ENCODE results near the gene MTMR2.

Gene MTMR2

DNA sequence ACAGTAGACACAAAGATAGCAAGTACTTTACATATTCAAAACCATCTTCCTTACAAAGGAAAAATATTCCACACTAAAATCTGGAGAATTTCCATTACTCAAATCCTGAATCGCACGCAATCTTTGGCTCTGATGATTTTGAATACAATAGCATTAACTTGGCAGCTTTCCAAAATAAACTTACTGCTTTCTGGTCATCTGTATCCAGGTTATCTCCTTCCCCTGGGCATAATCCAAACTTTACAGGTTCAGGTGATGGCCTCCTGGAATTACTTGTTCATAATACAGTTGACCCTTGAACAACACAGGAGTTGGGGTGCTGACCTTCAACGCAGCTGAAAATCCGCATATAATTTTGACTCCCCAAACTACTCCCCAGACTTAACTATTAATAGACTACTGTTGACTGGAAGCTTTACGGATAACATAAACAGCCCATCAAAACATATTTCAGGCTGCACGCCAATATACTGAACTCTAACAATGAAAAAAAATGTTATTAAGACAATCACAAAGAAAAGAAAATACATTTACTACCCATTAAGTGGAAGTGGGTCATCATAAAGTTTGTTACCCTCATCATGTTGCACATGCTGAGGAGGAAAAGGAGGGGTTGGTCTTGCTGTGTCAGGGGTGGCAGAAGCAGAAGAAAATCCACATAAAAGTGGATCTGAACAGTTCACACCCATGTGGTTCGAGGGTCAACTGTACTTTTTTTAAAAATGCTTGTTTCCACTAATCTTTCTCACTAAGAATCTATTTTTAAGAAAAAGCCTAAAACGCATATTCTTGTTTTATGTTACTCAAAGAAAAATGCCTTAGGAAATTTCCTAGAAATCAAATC is 6.5 kb downstream of the MTMR2 start:
- DNase-seq: no peak

DNA sequence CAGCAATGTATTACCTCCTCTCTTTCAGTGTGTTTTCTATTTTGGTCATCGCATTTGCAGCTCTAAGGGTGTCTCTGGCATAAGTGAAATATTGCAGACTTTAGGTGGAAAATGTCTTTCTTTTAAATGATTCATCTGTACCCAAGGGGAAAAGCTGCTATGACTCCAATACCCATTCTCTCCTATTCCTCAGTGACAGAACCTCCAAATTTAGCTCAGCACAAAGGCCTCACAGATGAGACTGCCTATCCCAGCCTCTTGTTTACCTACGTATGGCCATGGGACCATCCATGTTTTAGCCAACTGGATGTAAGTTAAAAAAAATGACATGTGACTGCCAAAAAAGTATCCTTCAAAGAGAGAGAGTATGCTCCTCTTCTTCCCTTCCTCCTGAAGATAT is 7.9 kb downstream of the MTMR2 start:
- no peak for DNase-seq

GRCh38 chr11:95915051-95915450 is 8.9 kb downstream of the MTMR2 start:
- DNase-seq: no peak

DNA sequence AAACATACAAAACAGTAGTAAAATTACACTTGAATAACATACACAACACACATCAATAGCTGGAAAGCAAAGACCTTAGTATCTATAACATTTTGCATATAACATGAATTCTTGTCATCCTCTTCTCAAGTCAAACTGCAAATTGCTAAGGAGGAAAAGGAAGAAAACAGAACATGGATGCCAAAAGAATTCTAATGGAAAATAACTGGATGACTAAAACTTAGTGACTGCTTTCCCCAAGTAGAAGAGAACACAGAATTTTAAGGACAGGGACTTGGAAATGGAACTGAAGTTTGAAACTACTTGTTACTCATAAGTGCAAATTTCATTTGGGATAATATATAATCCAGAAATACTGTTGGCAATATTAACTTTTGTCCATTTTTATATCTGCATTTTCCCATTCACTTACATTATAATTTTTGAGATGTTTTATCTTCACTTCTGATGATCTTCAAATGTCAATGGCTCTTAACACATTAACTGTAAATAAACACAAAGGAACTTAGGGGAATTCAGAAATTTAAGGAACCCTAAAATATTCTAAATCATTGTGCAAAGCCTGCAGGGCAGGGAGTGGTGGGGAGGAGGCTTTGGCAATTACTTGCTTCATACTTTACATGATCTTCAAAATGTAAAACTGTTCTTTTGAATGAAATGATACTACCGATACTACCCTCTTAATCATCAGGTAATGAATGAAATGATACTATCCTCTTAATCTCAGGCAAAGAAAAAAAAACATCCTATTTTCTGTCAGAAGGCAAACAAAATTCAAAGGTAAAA is 9.9 kb downstream of the MTMR2 start:
- DNase-seq: no peak

DNA sequence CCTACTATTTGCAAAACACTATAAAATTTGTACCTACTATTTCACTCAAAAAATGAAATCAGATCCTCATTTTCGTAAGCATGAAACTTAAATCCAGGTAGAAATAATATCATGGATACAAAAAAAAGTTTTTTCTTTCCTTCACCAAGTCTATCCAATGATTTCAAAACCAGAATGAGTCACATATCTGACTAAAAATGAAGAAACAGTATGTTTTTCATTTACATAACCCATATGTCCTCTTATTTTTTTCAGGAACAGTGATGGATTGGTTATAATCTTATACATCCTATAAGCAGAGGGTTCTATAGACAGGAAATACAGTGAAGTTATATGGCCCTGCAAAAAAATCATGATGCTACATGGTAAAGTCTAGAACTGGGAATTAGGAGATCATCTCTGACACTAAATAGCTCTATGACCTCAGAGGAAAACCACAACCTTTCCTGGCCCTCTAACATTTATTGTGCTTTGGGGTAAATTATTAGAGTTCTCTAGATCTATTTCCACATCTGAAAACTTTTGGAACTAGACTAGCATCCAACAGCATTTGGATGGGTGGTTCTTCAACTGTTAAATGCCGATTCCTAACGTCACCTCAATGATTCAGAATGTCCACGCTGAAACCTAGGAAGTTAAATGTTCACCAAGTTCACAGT is 10.9 kb downstream of the MTMR2 start:
- no peak for DNase-seq

DNA sequence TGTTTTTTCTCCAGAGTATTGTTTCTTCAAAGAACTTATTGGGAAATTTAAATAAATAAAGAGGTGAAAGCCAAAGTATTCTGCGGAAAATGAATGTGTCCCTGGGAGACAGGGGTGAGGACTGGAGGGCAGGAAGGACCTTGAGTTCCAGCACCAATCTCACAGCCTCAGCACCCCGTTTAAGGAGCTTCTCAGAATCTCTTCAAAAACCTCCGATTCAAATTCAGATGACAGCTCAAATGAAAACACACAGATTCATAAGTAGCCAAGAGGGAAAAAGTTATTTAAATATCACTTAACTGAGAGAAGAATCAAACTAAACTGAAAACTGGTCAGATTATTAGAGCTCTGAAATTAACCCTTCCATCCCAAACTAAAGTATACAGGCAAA is 12.5 kb downstream of the MTMR2 start:
- no peak for DNase-seq

- no peak for DNase-seq
Measured at GRCh38 chr11:95910638-95911368, 13.1 kb downstream of the MTMR2 start.

DNA sequence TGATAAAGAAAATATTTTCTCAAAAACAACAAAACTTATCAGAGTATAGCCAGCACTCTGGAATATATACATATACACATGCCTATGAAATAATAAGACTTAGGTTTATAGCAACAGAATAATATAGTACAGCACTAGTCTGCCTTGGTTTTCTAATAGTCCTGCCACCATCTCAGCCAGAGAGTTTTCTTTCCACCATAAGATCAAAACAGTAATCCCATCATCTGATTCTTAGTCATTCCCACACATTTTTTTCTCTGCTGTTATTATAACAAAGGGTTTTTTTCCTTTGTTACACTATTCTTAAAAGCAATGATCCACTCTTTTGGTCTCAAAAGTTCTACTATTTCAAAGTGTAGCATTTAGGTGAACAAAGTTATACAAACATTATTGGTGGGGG is 15.1 kb downstream of the MTMR2 start:
- DNase-seq: no peak

DNA sequence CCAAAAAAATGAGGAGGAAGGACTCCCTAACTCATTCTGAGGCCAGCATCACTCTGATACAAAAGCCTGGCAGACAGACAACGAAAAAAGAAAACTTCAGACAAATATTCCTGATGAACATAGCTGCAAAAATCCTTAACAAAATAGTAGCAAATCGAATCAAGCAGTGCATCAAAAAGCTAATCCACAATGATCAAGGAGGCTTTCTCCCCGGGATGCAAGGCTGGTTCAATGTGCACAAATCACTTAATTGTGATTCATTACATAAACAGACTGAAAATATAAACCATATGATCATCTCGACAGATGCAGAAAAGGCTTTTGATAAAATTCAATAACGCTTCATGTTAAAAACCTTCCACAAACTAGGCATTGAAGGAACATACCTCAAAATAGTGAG is 16.4 kb downstream of the MTMR2 start:
- no peak for DNase-seq

- no peak for DNase-seq
Measured at GRCh38 chr11:95904009-95904650, 19.8 kb downstream of the MTMR2 start.

DNA sequence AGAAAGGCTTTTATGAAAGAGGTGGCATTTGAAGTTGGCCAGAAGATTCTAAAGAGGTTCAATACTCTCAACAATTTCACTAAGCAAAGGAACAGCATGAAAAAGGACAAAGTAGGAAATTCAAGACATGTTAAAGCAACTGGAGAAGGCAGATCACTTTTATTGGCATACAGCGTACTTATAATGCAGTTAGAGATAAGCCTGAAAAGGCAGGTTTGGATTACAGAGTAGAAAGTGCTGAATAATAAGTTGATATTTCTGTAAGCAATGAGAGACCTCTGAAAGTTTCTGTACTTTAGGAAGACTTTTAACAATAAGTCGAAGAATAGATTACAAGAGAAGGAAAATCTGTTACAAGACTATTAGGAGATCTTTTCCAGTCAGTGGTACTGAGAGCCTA is 25.1 kb downstream of the MTMR2 start:
- DNase-seq: no peak

DNA sequence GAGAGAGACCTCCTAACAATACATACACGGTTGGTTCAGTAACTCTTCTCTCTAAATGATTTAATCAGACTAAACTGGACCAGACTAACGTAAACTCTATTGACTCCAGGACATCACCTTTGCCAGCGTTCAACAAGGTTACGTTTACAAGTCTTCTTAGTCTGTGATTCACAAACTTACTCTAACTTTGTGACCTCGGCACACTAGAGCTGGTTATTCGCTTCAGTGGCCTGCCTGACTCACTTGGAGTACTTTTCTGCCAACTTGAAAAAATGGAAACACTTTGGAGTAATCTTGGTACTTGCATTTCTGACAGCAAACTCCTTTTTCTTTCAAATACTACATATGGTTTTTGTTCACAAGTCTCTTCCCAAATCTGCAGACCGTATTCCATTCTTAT is 26.2 kb downstream of the MTMR2 start:
- no peak for DNase-seq

DNA sequence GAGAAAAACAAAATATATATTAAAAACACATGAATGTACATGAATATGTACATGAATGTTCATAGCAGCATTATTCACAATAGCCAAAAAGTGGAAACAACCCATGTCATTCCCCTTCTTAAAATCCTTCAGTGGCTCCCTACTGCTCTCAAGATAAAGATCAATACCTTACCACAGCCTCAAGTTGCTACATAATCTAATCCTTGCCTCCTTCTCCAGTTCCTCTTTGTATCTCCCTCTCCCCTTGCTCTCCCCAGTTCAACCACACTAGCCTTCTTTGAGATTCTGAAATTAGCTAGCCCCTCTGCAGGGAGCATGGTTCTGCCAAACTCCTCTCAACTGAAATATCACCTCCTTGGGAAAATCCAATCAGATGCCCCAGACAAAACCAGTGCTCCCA is 28.1 kb downstream of the MTMR2 start:
- no peak for DNase-seq

DNA sequence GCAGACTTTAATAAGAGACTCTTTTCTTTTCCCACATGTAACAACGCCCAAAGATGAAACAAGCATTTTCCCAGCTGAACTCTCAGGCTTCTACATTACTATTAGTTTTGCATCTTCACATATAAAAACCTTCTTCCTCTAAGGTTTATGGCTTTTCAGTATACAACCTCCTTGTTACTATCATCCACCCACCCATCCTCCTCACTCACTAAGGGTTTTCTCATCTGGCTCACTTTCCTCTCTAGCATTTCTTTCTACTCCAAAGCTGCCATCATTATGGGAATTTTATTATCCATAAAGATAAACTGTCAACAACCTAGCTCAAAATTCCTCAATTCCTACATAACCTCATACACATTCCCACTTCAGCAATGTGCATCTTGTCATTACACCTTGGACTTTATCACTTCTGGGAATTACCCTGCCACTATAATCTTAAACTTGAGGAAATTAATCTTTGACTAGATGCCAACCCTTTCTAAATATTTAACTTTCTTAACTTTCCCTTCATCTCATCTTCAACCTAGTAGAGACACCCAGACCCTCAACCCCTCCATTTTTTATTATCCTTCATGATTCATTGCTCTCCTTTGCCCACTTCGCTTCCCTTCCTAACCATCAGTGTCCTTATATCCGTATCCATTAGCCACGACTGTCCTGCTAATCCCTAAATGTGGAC is 30.9 kb downstream of the MTMR2 start:
- no peak for DNase-seq

- no peak for DNase-seq
Measured at GRCh38 chr11:95892492-95892891, 31.4 kb downstream of the MTMR2 start.

DNA sequence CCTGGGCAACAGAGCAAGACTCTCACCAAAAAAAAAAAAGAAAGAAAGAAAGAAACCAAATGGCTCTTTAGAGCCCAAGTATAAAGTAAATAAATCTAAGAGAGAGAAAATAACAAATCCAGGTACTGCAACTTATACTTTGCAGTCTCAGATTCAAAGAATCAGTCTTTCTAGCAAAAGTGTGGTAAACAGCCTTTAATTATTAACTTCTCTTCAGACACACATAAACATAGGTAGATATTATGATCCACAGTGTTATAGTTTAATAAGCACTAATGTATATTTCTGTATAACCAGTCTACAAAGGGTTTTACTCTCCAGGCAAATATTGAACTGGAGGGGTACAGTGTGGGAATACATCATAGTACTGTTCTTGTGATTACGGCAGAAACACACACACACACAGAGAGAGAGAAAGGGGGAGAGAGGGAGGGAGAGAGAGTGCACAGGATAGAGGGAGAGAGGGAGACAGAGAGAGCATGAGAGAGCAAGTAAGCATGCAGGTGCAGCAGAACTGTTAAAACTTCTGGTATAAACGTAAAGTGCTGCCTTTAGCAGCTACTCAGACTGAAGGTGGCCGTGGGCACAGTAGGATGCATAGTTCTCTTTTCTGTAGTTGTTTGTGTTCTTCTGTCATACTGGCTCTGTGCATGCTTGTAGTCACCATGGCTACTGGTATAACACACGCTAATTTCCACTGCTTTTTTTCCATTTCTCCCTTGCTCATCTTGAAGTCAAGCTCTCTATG is 32.3 kb downstream of the MTMR2 start:
- no peak for DNase-seq

GRCh38 chr11:95888852-95889251 is 35.1 kb downstream of the MTMR2 start:
- DNase-seq: no peak

GRCh38 chr11:95888439-95888838 is 35.5 kb downstream of the MTMR2 start:
- no peak for DNase-seq

- no peak for DNase-seq
Measured at GRCh38 chr11:95886462-95886861, 37.4 kb downstream of the MTMR2 start.

- DNase-seq: no peak
Measured at GRCh38 chr11:95884802-95885201, 39.1 kb downstream of the MTMR2 start.

DNA sequence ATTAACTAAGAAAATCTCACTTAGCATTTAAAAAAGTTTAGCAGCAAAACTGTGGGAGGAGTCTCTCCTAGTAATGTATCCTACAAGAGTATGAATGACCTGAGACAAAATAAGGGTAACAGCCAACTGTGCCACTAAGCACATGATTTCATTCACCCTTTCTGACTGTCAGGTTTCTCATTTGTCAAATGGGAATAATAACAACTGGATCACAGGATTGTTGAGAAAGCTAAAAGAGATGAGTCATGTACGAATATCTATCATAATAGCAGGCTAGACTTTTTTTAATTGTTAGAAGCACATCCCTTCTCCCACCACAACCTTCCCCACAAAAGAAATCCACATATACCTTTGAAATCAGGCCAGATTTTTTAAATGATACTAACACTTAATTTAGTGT is 39.5 kb downstream of the MTMR2 start:
- no peak for DNase-seq

All from stimulated activated CD8-positive, alpha-beta memory T cell treated with anti-CD3 and anti-CD28 coated beads, Interleukin-4, amount 100 ng/mL, for 48 hours (primary cell).